H54 (cell line): ENCODE measurements around the gene EXOC2.

Experiments used
- DNase-seq: peaks from one replicate; pipeline ENCODE4 v3.0.0; 2011; ENCODE audit warnings: low spot score, mixed read lengths; ENCODE audit not compliant: insufficient read length
- FAIRE-seq: peaks from 3 replicates; lab custom pipeline; 2011; peaks lifted over from hg19 to GRCh38; lab: Jason Lieb, UNC
- POLR2A ChIP-seq: IDR thresholded peaks from 2 replicates; pipeline ENCODE4 v1.6.1; 2011; ENCODE audit warnings: low read depth, mild to moderate bottlenecking, low read length

Gene EXOC2

GRCh38 chr6:456358-456867 is 236.5 kb downstream of the EXOC2 start:
- TF ChIP-seq POLR2A: no peak
- no peak for FAIRE-seq
- no peak for DNase-seq

GRCh38 chr6:455835-456234 is 237.1 kb downstream of the EXOC2 start:
- TF ChIP-seq POLR2A: no peak
- no peak for FAIRE-seq
- no peak for DNase-seq

- no peak for DNase-seq
- TF ChIP-seq POLR2A: no peak
- FAIRE-seq: no peak
Observed at GRCh38 chr6:455006-455585, 237.8 kb downstream of the EXOC2 start.

DNA sequence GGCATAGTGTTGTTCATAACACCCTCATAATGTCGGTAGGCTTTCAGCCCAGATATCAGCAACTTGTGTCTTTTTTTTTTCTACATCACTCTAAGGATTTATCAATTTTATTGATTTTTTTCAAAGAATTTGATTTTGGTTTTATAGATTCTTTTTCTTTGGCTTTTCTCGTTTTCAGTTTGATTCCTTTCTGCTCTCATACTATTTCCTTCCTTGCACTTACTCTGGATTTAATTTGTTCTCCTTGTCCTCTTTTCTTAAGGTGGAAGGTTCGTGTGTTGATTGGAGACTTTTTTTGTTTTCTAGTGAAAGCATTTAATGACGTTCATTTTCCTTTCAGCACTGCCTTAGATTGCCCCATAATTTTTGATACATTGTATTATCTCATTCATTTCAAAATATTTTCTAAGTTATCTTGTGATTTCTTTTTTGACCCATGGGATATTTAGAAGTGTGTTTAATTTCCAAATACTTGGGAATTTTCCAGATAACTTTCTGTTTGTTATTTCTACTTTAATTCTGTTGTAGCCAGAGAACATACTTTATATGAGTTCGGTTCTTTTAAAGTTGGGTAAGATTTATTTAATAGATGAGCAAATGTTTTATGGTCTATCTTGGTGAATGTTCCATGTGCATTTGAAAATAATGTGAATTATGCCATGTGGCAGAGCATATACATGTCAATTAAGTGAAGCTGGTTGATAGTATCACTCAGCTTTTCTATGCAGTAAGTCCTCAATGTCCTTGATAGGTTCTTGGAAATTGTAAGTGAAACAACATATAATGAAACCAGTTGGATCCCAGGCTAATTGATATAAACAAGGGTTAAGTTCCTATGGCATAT is 238.6 kb downstream of the EXOC2 start:
- TF ChIP-seq POLR2A: no peak
- FAIRE-seq (no peak), DNase-seq (no peak)

DNA sequence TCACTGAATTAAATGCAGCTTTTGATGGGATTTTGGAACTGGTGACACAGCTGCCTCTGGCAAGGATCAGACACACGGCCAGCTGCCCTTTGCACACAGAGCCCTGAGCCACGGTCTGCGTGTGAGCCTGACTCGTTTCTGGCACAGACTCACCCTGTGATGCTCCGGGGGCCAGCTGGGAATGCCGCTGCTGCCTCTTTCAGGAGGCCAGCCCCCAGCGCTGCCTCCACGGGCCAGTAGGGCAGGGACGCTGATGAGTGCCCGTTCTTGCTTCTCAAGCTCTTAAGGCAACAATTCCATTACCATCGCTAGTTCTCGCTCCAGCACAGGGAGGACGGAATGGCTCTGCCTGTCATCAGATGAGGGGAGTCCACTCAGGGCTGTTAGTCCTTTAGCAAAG is 239.8 kb downstream of the EXOC2 start:
- TF ChIP-seq POLR2A: no peak
- no peak for FAIRE-seq

GRCh38 chr6:452301-453067 is 240.5 kb downstream of the EXOC2 start:
- DNase-seq (no peak), FAIRE-seq (no peak)
- no peak for TF ChIP-seq POLR2A

More for the DNA sequence above, 239.8 kb downstream of the EXOC2 start:
- no peak for DNase-seq

- FAIRE-seq (no peak), DNase-seq (no peak)
- TF ChIP-seq POLR2A: no peak
Observed at GRCh38 chr6:451847-452246, 241.1 kb downstream of the EXOC2 start.

DNA sequence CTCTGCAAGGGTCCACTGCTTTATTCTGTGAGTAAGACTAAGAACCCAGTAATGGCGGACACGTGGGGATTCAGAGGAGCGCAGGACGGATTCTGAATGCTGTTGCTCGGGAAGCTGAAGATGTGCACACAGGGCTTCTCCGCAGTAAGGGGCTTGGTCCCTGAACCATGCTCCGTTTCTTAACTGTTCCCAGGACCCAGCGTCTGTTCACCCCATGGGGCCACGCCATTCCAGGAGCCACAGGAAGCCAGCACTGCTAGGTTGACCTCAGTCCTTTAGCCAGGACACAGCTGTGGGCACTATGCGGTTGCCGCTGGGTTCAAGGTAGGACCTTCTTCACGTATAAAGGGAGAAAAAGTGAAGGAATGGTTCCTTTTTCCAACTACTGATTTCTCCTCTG is 241.6 kb downstream of the EXOC2 start:
- TF ChIP-seq POLR2A: no peak
- FAIRE-seq (no peak), DNase-seq (no peak)

DNA sequence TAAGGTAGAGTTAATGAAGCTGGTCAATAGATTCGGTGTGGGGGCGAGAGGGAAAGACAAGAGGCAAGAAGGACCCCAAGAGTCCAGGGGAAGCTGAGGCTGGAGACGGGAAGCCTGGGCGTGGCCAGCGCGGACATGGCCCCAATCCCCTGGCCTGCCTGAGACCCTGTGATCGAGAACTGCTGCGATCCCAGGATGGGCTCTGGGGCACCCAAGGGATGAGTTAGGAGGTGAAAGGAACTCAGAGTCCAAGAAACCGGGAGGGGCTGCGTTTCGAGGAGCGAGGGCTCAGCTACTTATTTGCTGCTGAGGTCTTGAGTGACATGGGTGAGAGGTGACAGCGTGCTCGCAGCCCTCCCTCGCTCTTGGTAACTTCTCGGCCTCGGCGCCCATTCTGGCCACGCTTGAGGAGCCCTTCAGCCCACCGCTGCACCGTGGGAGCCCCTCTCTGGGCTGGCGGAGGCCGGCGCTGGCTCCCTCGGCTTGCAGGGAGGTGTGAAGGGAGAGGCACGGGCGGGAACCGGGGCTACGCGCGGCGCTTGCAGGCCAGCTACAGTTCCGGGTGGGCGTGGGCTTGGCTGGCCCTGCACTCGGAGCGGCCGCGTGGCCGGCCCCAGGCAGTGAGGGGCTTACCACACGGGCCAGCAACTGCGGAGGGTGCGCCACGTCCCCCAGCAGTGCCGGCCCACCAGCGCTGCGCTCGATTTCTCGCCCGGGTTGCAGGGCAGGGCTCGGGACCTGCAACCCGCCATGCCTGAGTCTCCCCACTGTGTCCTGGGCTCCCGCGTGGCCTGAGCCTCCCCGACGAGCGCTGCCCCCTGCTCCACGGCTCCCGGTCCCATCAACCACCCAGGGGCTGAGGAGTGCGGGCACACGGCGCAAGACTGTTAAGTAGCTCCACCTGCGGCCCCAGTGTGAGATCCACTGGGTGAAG is 243.2 kb downstream of the EXOC2 start:
- TF ChIP-seq POLR2A: no peak
- DNase-seq (no peak), FAIRE-seq (no peak)

GRCh38 chr6:449057-449430 is 243.9 kb downstream of the EXOC2 start:
- TF ChIP-seq POLR2A: no peak
- DNase-seq (no peak), FAIRE-seq (no peak)

DNA sequence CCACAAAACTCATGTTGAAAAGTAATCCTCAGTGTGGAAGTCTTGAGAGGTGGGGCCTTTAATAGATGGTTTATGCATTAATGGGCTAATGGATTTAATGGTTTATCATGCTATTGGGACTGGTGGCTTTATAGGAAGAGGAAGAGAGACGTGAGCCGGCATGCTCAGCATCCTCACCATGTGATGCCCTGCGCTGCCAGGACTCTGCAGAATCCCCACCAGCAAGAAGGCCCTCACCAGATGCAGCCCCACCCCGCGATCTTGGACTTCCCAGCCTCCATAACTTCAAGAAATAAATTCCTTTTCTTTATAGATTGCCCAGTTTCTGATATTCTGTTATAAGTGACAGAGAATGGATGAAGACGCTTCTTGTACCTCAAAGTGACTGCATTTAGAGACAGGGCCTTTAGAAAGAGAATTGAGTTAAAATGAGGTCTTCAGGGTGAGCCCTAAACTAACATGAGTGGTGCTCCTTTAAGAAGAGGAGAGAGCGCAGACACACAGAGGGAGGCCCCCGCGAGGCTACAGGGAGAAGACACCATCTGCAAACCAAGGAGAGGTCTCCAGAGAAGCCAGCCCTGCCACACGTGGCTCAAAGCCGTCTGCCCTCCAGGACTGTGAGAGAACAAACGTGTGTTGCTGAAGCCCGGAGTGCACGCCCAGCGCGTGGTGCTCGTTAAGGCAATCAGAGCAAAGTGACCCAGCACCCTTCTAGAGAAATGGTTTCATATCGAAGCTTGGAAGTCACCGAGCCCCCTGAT is 244.5 kb downstream of the EXOC2 start:
- FAIRE-seq: no peak
- no peak for DNase-seq
- no peak for TF ChIP-seq POLR2A

GRCh38 chr6:447381-448165 is 245.4 kb downstream of the EXOC2 start:
- FAIRE-seq (no peak), DNase-seq (no peak)
- no peak for TF ChIP-seq POLR2A
